Measurements from ENCODE around the gene MUC20.

MUC20 gene

DNA sequence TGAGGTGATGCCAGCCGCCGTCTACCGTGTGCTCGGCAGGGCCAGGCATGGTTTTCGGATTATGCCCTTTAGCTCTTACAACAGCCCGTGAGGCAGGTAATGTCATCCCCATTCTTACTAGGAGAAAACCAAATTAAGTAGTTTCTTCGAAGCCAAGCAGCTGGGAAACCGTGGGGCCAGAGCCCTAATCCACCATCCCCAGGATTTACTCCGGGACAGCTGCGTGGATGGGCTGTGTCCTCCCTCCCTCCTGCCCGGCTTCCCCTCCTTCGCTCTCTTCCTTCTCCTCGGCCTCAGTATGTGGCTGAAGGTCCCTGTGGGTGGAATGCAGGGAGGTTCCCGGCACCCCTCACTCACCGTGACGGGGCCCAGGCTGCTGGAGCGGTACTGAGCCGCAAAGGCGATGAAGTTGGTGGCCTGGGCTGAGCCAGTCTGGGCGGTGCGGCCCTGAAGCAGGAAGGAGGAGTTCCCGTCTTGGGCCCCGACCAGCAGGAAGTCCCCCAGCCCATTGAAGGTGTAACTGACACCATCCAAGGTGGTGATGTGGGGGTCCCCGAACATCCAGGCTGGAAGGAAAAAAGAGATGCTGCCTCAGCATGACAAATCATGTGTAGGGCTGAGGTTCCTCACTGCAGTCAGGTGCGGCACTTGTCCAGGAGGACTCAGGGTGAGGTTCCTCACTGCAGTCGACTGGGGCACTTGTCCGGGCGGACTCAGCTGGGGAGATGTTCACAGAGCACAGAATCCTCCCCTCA, 42.5 kb downstream of the MUC20 start:
- Histone ChIP-seq H3K9ac (ENCODE audit: low read depth in 1 of 2, low read length in 2 of 2) (no peak overlapping the region), H3K9me3 (ENCODE audit: control insufficient read depth in 1 of 2, low read length in 2 of 2) (no peaks in the 10 kb centered on the region), H3K36me3 (ENCODE audit: control insufficient read depth in 1 of 2, insufficient read depth in 2 of 2, low read length in 2 of 2) (no peaks in the 10 kb centered on the region), H3K4me1 (ENCODE audit: control insufficient read depth in 1 of 2, insufficient read depth in 2 of 2, low read length in 2 of 2) (no peaks in the 10 kb centered on the region), H3K4me3 (ENCODE audit: low read depth in 1 of 2, low read length in 2 of 2) (no peak overlapping the region), H3K27me3 (ENCODE audit: control insufficient read depth in 1 of 2, insufficient read depth in 2 of 2, low read length in 2 of 2) (peaks cover 5 to 7% of the 10 kb centered on the region in 2 donors), H3K27ac (ENCODE audit: low read depth, low read length) (no peak overlapping the region)

DNA sequence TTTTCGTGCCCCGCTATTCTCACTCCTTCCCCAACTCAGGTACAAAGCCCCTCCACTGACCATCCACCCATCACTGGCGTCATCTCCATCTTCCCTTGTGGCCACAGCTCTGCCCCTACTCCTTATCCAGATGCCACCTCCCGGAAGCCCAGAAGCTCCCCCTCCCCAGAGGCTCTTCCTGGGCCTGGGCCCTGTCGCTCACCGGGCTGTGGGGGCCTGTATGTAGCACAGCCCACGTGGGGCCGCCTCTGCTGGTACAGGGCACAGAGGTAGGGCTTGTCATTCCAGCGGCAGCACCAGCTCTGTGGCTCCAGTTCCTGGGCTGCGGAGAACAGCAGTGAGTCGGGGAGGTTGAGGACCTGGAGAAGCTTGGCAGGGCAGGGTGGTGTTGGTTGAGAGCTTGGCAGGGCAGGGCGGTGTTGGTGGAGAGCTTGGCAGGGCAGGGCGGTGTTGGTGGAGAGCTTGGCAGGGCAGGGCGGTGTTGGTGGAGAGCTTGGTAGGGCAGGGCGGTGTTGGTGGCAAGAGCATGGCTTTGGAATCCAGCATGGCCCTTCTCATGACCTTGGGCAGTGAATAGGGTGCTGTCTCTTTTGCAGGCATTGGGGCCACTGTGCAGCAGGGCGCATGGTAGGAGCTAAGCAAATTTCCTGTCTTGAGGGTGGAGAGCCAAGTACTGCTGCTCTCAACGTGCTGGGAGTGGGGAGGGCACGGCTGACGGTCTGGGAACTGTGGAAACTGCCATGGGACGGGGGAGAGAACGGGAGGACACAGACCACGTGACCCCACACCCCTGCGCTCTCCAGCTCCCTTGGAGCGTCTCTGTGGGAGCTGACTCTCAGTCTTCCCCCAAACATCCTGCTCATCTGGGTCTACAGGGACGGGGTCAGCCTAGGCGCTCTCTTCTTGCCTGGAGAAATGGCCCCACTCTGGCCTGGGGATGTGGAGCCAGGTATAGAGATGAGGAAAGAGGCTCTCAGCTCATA, 43.4 kb downstream of the MUC20 start:
- Histone ChIP-seq H3K27me3 (ENCODE audit: control insufficient read depth in 1 of 2, insufficient read depth in 2 of 2, low read length in 2 of 2) (peaks cover 2 to 3% of the 10 kb centered on the region in 2 donors), H3K4me1 (ENCODE audit: control insufficient read depth in 1 of 2, insufficient read depth in 2 of 2, low read length in 2 of 2) (no peaks in the 10 kb centered on the region), H3K36me3 (ENCODE audit: control insufficient read depth in 1 of 2, insufficient read depth in 2 of 2, low read length in 2 of 2) (no peaks in the 10 kb centered on the region), H3K4me3 (ENCODE audit: low read depth in 1 of 2, low read length in 2 of 2) (no peak overlapping the region), H3K9me3 (ENCODE audit: control insufficient read depth in 1 of 2, low read length in 2 of 2) (no peaks in the 10 kb centered on the region), H3K27ac (ENCODE audit: low read depth, low read length) (no peak overlapping the region), H3K9ac (ENCODE audit: low read depth in 1 of 2, low read length in 2 of 2) (no peak overlapping the region)

DNA sequence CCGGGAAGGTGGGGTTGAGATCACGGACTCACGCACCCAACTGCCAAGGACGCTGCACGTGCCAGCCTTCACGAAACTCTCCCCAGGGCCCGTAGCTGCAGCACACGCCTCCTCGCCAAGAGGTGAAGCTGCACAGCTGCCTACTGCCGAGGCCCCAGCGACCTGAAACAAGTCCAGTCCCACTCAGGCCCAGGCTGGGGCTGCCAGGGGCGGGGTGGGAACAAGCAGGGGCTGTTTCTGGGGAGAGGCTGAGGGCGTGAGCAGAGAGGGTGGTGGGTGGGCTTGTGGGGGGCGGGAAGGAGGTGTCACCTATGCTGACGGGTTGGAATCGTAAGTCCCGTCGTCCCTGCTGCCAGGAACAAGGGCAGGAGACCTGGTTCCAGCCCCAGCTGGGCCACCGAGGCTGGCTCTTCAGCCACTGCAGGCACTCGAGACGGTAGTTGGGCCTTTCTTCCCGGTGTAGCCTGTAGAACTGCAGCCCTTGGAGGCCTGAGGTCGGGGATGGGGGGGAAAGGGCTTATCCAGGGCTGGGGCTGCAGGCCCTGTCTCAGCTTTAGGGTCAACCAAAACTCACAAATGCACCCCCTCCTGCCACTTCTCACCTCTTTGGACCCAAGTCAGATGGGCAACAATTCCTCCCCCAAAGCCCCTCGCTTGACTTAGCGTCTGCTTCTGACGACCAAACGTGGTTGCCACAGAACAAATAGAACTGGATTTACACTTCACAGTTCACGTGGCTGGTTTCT, 44.4 kb downstream of the MUC20 start:
- H3K36me3 ChIP-seq (ENCODE audit: control insufficient read depth in 1 of 2, insufficient read depth in 2 of 2, low read length in 2 of 2), result no peaks in the 10 kb centered on the region
- H3K27ac ChIP-seq (ENCODE audit: low read depth, low read length), result no peak overlapping the region
- H3K4me3 ChIP-seq (ENCODE audit: low read depth in 1 of 2, low read length in 2 of 2), result no peak overlapping the region
- no peak overlapping the region for H3K9ac ChIP-seq (ENCODE audit: low read depth in 1 of 2, low read length in 2 of 2)
- no peaks in the 10 kb centered on the region for H3K4me1 ChIP-seq (ENCODE audit: control insufficient read depth in 1 of 2, insufficient read depth in 2 of 2, low read length in 2 of 2)
- H3K9me3 ChIP-seq (ENCODE audit: control insufficient read depth in 1 of 2, low read length in 2 of 2), result no peaks in the 10 kb centered on the region
- no peaks in the 10 kb centered on the region for H3K27me3 ChIP-seq (ENCODE audit: control insufficient read depth in 1 of 2, insufficient read depth in 2 of 2, low read length in 2 of 2)

DNA sequence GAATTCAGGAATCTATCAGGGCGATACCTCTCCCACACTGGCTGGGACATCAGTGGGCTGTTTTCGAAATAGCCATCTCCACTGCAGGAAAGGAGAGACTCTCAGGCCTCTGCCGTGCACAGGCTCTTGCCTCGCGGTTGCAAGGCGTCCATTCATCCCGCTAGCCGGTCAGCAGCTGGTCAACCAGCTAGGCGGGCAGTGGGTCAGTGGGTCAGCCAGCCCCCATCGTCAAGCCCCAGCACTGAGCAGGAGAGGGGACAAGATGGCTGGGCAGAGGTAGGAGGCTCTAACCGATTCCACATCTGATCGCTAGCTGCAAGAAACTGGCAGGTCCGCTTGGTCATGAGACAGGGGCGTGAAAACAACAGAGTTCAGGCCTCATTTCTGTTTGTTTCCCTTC, 45.9 kb downstream of the MUC20 start:
- Histone ChIP-seq H3K36me3 (ENCODE audit: control insufficient read depth in 1 of 2, insufficient read depth in 2 of 2, low read length in 2 of 2) (no peaks in the 10 kb centered on the region), H3K27ac (ENCODE audit: low read depth, low read length) (no peak overlapping the region), H3K27me3 (ENCODE audit: control insufficient read depth in 1 of 2, insufficient read depth in 2 of 2, low read length in 2 of 2) (no peaks in the 10 kb centered on the region), H3K9me3 (ENCODE audit: control insufficient read depth in 1 of 2, low read length in 2 of 2) (no peaks in the 10 kb centered on the region), H3K4me3 (ENCODE audit: low read depth in 1 of 2, low read length in 2 of 2) (no peak overlapping the region), H3K9ac (ENCODE audit: low read depth in 1 of 2, low read length in 2 of 2) (no peak overlapping the region), H3K4me1 (ENCODE audit: control insufficient read depth in 1 of 2, insufficient read depth in 2 of 2, low read length in 2 of 2) (no peaks in the 10 kb centered on the region)

DNA sequence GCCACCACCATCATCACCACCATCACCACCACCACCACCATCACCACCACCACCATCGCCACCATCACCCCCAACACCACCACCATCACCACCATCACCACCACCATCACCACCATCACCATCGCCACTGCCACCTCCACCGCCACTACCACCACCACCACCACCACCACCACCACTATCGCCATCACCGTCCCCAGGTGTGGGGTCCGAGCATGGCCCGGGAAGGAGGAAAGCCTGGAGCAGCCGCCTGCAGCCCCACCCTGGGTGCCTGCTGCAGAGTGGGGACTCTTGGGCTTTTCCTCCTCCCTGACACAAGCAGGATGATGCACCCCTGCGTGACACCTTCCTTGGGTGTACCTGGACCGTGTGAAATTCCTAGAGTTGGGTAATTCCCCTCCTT, 47.0 kb downstream of the MUC20 start:
- H3K27me3 ChIP-seq (ENCODE audit: control insufficient read depth in 1 of 2, insufficient read depth in 2 of 2, low read length in 2 of 2), result no peaks in the 10 kb centered on the region
- no peak overlapping the region for H3K27ac ChIP-seq (ENCODE audit: low read depth, low read length)
- no peak overlapping the region for H3K4me3 ChIP-seq (ENCODE audit: low read depth in 1 of 2, low read length in 2 of 2)
- H3K36me3 ChIP-seq (ENCODE audit: control insufficient read depth in 1 of 2, insufficient read depth in 2 of 2, low read length in 2 of 2), result no peaks in the 10 kb centered on the region
- H3K9ac ChIP-seq (ENCODE audit: low read depth in 1 of 2, low read length in 2 of 2), result no peak overlapping the region
- no peaks in the 10 kb centered on the region for H3K9me3 ChIP-seq (ENCODE audit: control insufficient read depth in 1 of 2, low read length in 2 of 2)
- H3K4me1 ChIP-seq (ENCODE audit: control insufficient read depth in 1 of 2, insufficient read depth in 2 of 2, low read length in 2 of 2), result no peaks in the 10 kb centered on the region

DNA sequence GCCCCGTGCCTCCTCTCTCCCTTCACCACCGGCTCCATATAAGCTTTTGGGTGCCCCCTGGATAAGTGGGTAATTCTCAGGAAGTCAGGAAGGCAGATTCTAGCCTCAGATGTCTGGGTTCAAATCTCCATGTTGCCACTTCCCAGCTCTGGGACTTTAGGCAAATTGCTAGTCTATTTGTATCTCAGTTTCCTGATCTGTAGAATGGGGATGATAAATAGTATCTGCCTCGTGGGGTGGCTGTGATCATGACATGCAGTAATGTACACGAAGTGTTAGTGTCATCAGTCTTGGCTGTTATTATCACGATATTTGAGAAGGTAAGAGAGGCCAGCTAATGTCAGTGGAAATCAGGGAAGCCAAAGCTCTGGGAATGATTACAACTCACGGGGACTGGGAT, 47.6 kb downstream of the MUC20 start:
- Histone ChIP-seq H3K36me3 (ENCODE audit: control insufficient read depth in 1 of 2, insufficient read depth in 2 of 2, low read length in 2 of 2) (no peaks in the 10 kb centered on the region), H3K4me3 (ENCODE audit: low read depth in 1 of 2, low read length in 2 of 2) (no peak overlapping the region), H3K27me3 (ENCODE audit: control insufficient read depth in 1 of 2, insufficient read depth in 2 of 2, low read length in 2 of 2) (no peaks in the 10 kb centered on the region), H3K27ac (ENCODE audit: low read depth, low read length) (no peak overlapping the region), H3K9ac (ENCODE audit: low read depth in 1 of 2, low read length in 2 of 2) (no peak overlapping the region), H3K9me3 (ENCODE audit: control insufficient read depth in 1 of 2, low read length in 2 of 2) (no peaks in the 10 kb centered on the region), H3K4me1 (ENCODE audit: control insufficient read depth in 1 of 2, insufficient read depth in 2 of 2, low read length in 2 of 2) (no peaks in the 10 kb centered on the region)

DNA sequence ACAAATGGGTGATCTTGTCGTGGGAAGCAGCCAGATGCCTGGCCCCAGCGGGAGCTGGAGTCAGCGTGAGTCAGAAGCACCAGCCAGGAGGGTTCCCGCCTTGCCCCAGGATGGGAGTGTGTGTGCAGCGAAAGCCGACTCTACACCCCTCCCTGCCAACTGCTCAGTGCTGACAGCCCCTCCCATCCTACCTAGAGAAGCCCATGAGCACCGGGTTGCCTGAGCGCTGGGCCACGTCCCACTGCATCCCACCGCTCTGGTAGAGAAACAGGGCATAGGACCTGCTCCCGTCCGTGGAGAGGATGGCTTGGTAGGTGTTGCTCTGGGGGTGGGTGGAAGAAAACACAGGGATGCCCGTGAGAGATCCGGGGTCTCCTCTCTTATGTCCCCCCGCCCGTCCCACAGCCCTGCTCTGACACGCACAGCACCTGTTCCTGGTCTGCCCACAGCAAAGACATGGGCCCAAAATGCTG, 48.1 kb downstream of the MUC20 start:
- Histone ChIP-seq H3K9ac (ENCODE audit: low read depth in 1 of 2, low read length in 2 of 2) (no peak overlapping the region), H3K27me3 (ENCODE audit: control insufficient read depth in 1 of 2, insufficient read depth in 2 of 2, low read length in 2 of 2) (no peaks in the 10 kb centered on the region), H3K4me3 (ENCODE audit: low read depth in 1 of 2, low read length in 2 of 2) (no peak overlapping the region), H3K27ac (ENCODE audit: low read depth, low read length) (no peak overlapping the region), H3K36me3 (ENCODE audit: control insufficient read depth in 1 of 2, insufficient read depth in 2 of 2, low read length in 2 of 2) (no peaks in the 10 kb centered on the region), H3K4me1 (ENCODE audit: control insufficient read depth in 1 of 2, insufficient read depth in 2 of 2, low read length in 2 of 2) (no peaks in the 10 kb centered on the region), H3K9me3 (ENCODE audit: control insufficient read depth in 1 of 2, low read length in 2 of 2) (no peaks in the 10 kb centered on the region)

DNA sequence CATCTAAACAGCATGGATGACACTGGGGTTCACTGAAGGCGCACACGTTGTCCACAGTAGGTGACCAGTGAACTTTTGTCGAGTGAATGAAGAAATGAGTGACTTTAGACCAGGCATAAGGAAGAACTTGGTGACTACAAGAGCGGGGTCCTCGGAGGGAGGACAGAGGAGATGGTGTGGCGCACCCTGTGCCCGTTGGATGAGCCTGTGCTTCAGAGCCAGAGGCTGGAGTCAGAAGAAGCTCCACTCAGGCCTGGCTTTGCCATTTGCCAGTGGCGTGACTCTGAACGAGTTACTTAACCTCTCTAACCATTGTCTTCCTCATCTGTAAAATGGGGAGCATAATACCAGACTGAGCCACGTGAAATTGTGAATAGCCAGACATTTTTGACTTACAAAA, 48.8 kb downstream of the MUC20 start:
- H3K9ac ChIP-seq (ENCODE audit: low read depth in 1 of 2, low read length in 2 of 2), result no peak overlapping the region
- H3K4me3 ChIP-seq (ENCODE audit: low read depth in 1 of 2, low read length in 2 of 2), result no peak overlapping the region
- H3K9me3 ChIP-seq (ENCODE audit: control insufficient read depth in 1 of 2, low read length in 2 of 2), result no peaks in the 10 kb centered on the region
- no peaks in the 10 kb centered on the region for H3K36me3 ChIP-seq (ENCODE audit: control insufficient read depth in 1 of 2, insufficient read depth in 2 of 2, low read length in 2 of 2)
- H3K27ac ChIP-seq (ENCODE audit: low read depth, low read length), result no peak overlapping the region
- no peaks in the 10 kb centered on the region for H3K27me3 ChIP-seq (ENCODE audit: control insufficient read depth in 1 of 2, insufficient read depth in 2 of 2, low read length in 2 of 2)
- no peaks in the 10 kb centered on the region for H3K4me1 ChIP-seq (ENCODE audit: control insufficient read depth in 1 of 2, insufficient read depth in 2 of 2, low read length in 2 of 2)

DNA sequence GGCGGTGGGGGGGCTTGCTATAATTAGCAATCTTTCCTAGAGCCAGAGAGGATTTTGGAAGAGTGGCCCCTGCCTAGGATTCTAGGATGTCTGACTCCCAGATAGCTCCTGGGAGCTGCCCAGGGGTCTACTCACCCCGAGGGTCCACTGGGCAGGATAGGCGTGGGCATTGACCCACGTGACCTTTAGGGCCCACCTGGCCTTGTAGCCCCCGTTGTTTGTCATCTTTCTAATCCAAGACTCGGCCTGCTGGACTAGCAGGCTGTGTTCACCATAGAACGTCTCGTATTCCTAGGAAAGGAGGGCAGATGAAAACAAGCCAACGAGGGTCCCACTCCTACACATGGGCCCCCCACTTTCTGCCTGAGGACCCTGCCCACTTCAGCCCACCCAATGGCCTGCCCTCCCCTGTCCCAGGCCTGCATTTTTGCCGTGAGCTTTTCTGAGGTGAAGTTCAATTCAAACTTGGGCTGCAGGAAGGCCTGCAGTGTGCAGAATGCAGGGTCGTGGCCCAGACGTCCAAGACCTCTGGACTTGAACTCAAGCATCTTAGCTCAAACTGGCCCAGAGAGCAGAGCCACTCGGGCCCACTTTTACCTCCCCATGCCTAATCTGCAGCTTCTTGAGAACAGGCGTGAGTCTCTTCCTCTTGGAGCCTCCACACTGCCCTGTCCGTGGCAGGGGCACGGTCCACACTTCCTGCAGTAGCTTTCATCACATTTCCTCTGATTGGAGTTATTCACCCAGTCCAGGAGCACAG, 49.5 kb downstream of the MUC20 start:
- H3K4me3 ChIP-seq (ENCODE audit: low read depth in 1 of 2, low read length in 2 of 2), result no peak overlapping the region
- no peaks in the 10 kb centered on the region for H3K9me3 ChIP-seq (ENCODE audit: control insufficient read depth in 1 of 2, low read length in 2 of 2)
- H3K4me1 ChIP-seq (ENCODE audit: control insufficient read depth in 1 of 2, insufficient read depth in 2 of 2, low read length in 2 of 2), result no peaks in the 10 kb centered on the region
- no peak overlapping the region for H3K9ac ChIP-seq (ENCODE audit: low read depth in 1 of 2, low read length in 2 of 2)
- no peak overlapping the region for H3K27ac ChIP-seq (ENCODE audit: low read depth, low read length)
- H3K27me3 ChIP-seq (ENCODE audit: control insufficient read depth in 1 of 2, insufficient read depth in 2 of 2, low read length in 2 of 2), result no peaks in the 10 kb centered on the region
- H3K36me3 ChIP-seq (ENCODE audit: control insufficient read depth in 1 of 2, insufficient read depth in 2 of 2, low read length in 2 of 2), result no peaks in the 10 kb centered on the region
